IMR-90 (cell line): ENCODE results near the gene CLDN9. TPM values are rescaled to one million over a fixed set of nuclear protein-coding genes. Genes with fewer than 3 reads are reported as not detected.

Experiments
- ATAC-seq: fragments of 200-7000 bp; cut with Tn5 transposase; 2 replicates; pipeline ENCODE4 v1.9.1; 2020; ENCODE audit warnings: low read depth, mild to moderate bottlenecking, moderate library complexity
- BruUV-seq: library from RNA; stranded (reverse); fragments of 400-500 nt; replicated peaks from 2 replicates; lab custom pipeline; 2021; lab: Mats Ljungman, UMichigan
- CTCF ChIA-PET: fragments of 300-600 bp; formaldehyde crosslinking; extraction: SDS; loops from one replicate; lab custom pipeline; 2021; ENCODE audit warnings: antibody characterized with exemption; lab: Yijun Ruan, JAX
- POLR2A ChIA-PET: fragments of 300-600 bp; sonication (Branson Sonifier 250); formaldehyde crosslinking; loops from one replicate; lab custom pipeline; 2022; ENCODE audit warnings: antibody characterized with exemption; ENCODE audit not compliant: unreplicated experiment; lab: Charles Lee
- DNase-seq: peaks from one replicate; pipeline ENCODE4 v3.0.0; 2013
- H2AFZ ChIP-seq: replicated peaks from 2 replicates; pipeline ENCODE3; 2013; ENCODE audit warnings: low read length, mild to moderate bottlenecking; ENCODE audit not compliant: poor library complexity
- H2AK5ac ChIP-seq: 2 replicates; pipeline ENCODE4 v1.6.1; 2013; ENCODE audit warnings: low read depth, low read length, inconsistent platforms
- H2AK9ac ChIP-seq: replicated peaks from 2 replicates; pipeline ENCODE3; 2013; ENCODE audit warnings: mild to moderate bottlenecking, low read depth, low read length, moderate library complexity; ENCODE audit not compliant: poor library complexity
- H2BK120ac ChIP-seq: 2 replicates; pipeline ENCODE4 v1.6.1; 2013; ENCODE audit warnings: low read depth, low read length, inconsistent platforms
- H2BK15ac ChIP-seq: 3 replicates; pipeline ENCODE4 v1.6.1; 2013; ENCODE audit warnings: low read depth, low read length, inconsistent platforms
- H2BK20ac ChIP-seq: 2 replicates; pipeline ENCODE4 v1.6.1; 2013; ENCODE audit warnings: low read depth, mild to moderate bottlenecking, inconsistent platforms, low read length, moderate library complexity
- H2BK5ac ChIP-seq: 2 replicates; pipeline ENCODE4 v1.6.1; 2013; ENCODE audit warnings: mild to moderate bottlenecking, low read depth, low read length, inconsistent platforms; ENCODE audit not compliant: poor library complexity, severe bottlenecking
- H3K14ac ChIP-seq: replicated peaks from 2 replicates; pipeline ENCODE4 v1.6.1; 2013; ENCODE audit warnings: low read depth, low read length, inconsistent platforms
- H3K18ac ChIP-seq: 2 replicates; pipeline ENCODE4 v1.6.1; 2013; ENCODE audit warnings: low read depth, low read length, control low read depth
- H3K23ac ChIP-seq: 2 replicates; pipeline ENCODE4 v1.6.1; 2013; ENCODE audit warnings: low read depth, low read length, inconsistent platforms
- H3K27ac ChIP-seq: 2 replicates; pipeline ENCODE4 v1.5.1; 2013; ENCODE audit warnings: mild to moderate bottlenecking, control low read depth, low read length; ENCODE audit not compliant: insufficient read depth
- H3K27me3 ChIP-seq: 2 replicates; pipeline ENCODE4 v1.6.1; 2013; ENCODE audit warnings: low read length; ENCODE audit not compliant: control insufficient read depth, insufficient read depth
- H3K36me3 ChIP-seq: 2 replicates; pipeline ENCODE4 v1.6.1; 2013; ENCODE audit warnings: low read length, mixed read lengths; ENCODE audit not compliant: control insufficient read depth, insufficient read depth
- H3K4ac ChIP-seq: 2 replicates; pipeline ENCODE4 v1.6.1; 2013; ENCODE audit warnings: low read depth, low read length, inconsistent platforms
- H3K4me1 ChIP-seq: 2 replicates; pipeline ENCODE4 v1.6.1; 2013; ENCODE audit warnings: low read length, mixed read lengths; ENCODE audit not compliant: control insufficient read depth, insufficient read depth
- H3K4me2 ChIP-seq: 2 replicates; pipeline ENCODE4 v1.6.1; 2013; ENCODE audit warnings: low read depth, mild to moderate bottlenecking, control low read depth, low read length, moderate library complexity
- H3K4me3 ChIP-seq: 2 replicates; pipeline ENCODE4 v1.5.1; 2013; ENCODE audit warnings: low read depth, mild to moderate bottlenecking, control low read depth, low read length, moderate library complexity; ENCODE audit not compliant: insufficient read depth
- H3K56ac ChIP-seq: 2 replicates; pipeline ENCODE4 v1.6.1; 2013; ENCODE audit warnings: low read length, inconsistent platforms; ENCODE audit not compliant: insufficient read depth; ENCODE audit errors: extremely low read depth
- H3K79me1 ChIP-seq, 2 experiments: 2 replicates each; pipeline ENCODE4 v1.6.1; 2013; ENCODE audit warnings: low read length in 2 of 2, inconsistent platforms in 1 of 2, low read depth in 1 of 2
- H3K9ac ChIP-seq: 2 replicates; pipeline ENCODE4 v1.6.1; 2013; ENCODE audit warnings: low read depth, low read length, control low read depth
- H3K9me1 ChIP-seq: 2 replicates; pipeline ENCODE4 v1.6.1; 2013; ENCODE audit warnings: low read length, inconsistent platforms; ENCODE audit not compliant: insufficient read depth
- H3K9me3 ChIP-seq: 2 replicates; pipeline ENCODE4 v1.6.1; 2013; ENCODE audit warnings: low read length; ENCODE audit not compliant: control insufficient read depth, insufficient read depth
- H4K20me1 ChIP-seq: 2 replicates; pipeline ENCODE4 v1.6.1; 2013; ENCODE audit warnings: low read length, inconsistent platforms; ENCODE audit not compliant: insufficient read depth
- H4K5ac ChIP-seq: 2 replicates; pipeline ENCODE4 v1.6.1; 2013; ENCODE audit warnings: mild to moderate bottlenecking, low read depth, low read length, control low read depth
- H4K8ac ChIP-seq, 2 experiments: 2 replicates each; pipeline ENCODE4 v1.6.1; 2013; ENCODE audit warnings: low read depth in 2 of 2, low read length in 2 of 2, control low read depth in 1 of 2, inconsistent platforms in 1 of 2
- H4K91ac ChIP-seq: 2 replicates; pipeline ENCODE4 v1.6.1; 2013; ENCODE audit warnings: low read depth, low read length, inconsistent platforms; ENCODE audit not compliant: insufficient read depth
- CHD1 ChIP-seq: IDR thresholded peaks from 2 replicates; pipeline ENCODE4 v1.6.1; 2012; ENCODE audit warnings: low read depth, low read length, improper control_type of control experiment
- POLR2A ChIP-seq: IDR thresholded peaks from 2 replicates; pipeline ENCODE4 v1.6.1; 2012; ENCODE audit warnings: mild to moderate bottlenecking, low read depth, low read length
- WGBS, 2 experiments: methylation state at CpG; one replicate each; pipeline versions ENCODE4 v1.1.5 to v1.1.7; 2013; ENCODE audit warnings: missing lambda C conversion rate in 2 of 2; ENCODE audit not compliant: insufficient read length in 1 of 2; ENCODE audit errors: extremely low coverage in 2 of 2; 5-methylcytosine and 5-hydroxymethylcytosine counted together
- dilution Hi-C: fragments of 300-500 bp; cut with HindIII; formaldehyde crosslinking; loops from one replicate; pipeline ENCODE4 v1.14.3; 2018; ENCODE audit warnings: low sequenced_read_pairs; ENCODE audit not compliant: unreplicated experiment
- in situ Hi-C: fragments of 300-500 bp; cut with MboI; formaldehyde crosslinking; loops from 3 replicates; pipeline ENCODE4 v1.14.3; 2019; ENCODE audit warnings: low sequenced_read_pairs, inconsistent platforms, mixed read lengths
- intact Hi-C: fragments of 100-400 bp; cut with micrococcal nuclease; formaldehyde crosslinking; loops from 2 replicates; pipeline ENCODE4 v1.10.0; 2022
- polyA plus RNA-seq, 3 experiments: library from polyadenylated mRNA; depleted of rRNA; stranded (reverse); fragments of >200 nt; gene quantifications; 2 replicates each; pipeline ENCODE4 v1.2.3, GENCODE V29; 2012; ENCODE audit warnings: low replicate concordance in 1 of 3
- total RNA-seq: library from RNA; depleted of rRNA; stranded (reverse); fragments of >200 nt; gene quantifications from 2 replicates; pipeline ENCODE4 v1.2.3, GENCODE V29; 2012

Gene CLDN9
- total and polyA plus RNA-seq, 2 of the 4 experiments (the other 2 are of a cell fraction): 0.05 TPM; not detected in 1

DNA sequence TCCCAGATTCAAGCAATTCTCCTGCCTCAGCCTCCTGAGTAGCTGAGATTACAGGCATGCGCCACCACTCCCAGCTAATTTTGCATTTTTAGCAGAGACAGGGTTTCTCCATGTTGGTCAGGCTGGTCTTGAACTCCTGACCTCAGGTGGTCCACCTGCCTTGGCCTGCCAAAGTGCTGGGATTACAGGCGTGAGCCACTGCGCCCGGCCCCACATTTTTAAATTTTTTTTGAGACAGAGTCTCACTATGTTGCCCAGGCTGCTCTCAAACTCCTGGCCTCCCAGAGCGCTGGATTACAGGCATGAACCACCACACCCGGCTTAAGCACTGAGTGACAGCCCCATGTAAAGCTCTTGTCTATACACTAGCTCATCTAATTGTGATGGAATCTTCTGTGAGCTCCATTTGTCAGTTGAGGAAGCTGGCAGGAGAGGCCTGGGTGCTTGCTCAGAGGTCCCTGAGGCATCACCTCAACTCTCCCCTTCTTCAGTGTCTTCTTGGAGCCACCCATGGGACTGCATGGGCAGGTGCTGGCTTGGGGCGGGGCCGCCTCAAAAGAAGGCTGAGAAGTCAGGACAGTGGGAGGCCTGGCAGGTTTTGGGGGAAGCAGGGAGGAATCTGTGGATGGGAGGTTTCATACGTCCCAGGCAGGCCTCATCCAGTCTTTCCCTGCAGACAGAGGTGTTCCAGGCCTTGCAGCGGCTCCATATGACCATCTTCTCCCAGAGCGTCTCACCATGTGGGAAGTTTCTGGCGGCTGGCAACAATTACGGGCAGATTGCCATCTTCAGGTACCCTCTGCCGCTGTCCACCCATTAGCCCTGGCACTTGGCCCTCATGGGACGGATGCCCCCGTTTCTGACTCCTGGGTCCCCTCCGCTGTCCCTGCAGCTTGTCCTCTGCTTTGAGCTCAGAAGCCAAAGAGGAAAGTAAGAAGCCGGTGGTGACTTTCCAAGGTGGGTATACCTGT is 12.6 kb downstream of the CLDN9 start:
- Histone ChIP-seq H3K4me2 (no peak overlapping the region), H2BK120ac (no peak overlapping the region), H3K9ac (no peak overlapping the region), H3K79me1 (peaks cover 0 to 19% of the 10 kb centered on the region in 2 experiments; a peak in 2 of 4 replicates), H4K5ac (no peak overlapping the region), H4K91ac (no peak overlapping the region), H3K56ac (no peak overlapping the region), H2AFZ (no peak overlapping the region), H3K4ac (no peak overlapping the region), H2BK5ac (no peak overlapping the region), H4K8ac (no peak overlapping the region), H3K23ac (no peak overlapping the region), H2AK9ac (peak overlapping the region; percentile 68), H3K27ac (no peak overlapping the region), H3K27me3 (peaks cover 12% of the 10 kb centered on the region; the same call in 1 of the 2 replicates), H3K36me3 (peaks cover 22% of the 10 kb centered on the region), H3K9me3 (no peaks in the 10 kb centered on the region), H3K4me3 (no peak overlapping the region), H3K4me1 (peaks cover 9% of the 10 kb centered on the region), H4K20me1 (peaks cover 37% of the 10 kb centered on the region), H3K14ac (no peak overlapping the region), H2AK5ac (no peak overlapping the region), H3K9me1 (no peaks in the 10 kb centered on the region), H2BK15ac (no peak overlapping the region), H2BK20ac (no peak overlapping the region), H3K18ac (no peak overlapping the region)
- in situ Hi-C loops: no loop called here
- intact Hi-C loops: no loop called here
- DNase-seq (no peak), ATAC-seq (no peak)
- POLR2A ChIA-PET: interaction anchor here (0.6 to 0.7 kb wide), 2 partner anchors 16 to 40 kb away, joined by 3 to 7 read pairs; no protein-coding TSS in a partner anchor
- peak; percentile 53 for TF ChIP-seq POLR2A
- no peak for TF ChIP-seq CHD1
- 94% methylated on average over 9 of the region's 18 CpGs; no CpG with 5 or more reads in 1 of the 2 experiments for WGBS, 2 experiments
- dilution Hi-C loops: no loop called here
- BruUV-seq: no TSS peak
- CTCF ChIA-PET: interaction anchor here (0.8 kb wide), 1 partner anchor 21 kb away, joined by 5 read pairs; no protein-coding TSS in a partner anchor
